Activated CD4-positive, alpha-beta memory T cell treated with anti-CD3 and anti-CD28 coated beads for 36 hours (primary cell): ENCODE results near the gene HSPG2. TPM values are rescaled to one million over a fixed set of nuclear protein-coding genes. Genes with fewer than 3 reads are reported as not detected.
A peak's percentile ranks its signal among the peaks of the same experiment; 100 is the strongest.

Experiments used
- CTCF ChIA-PET: fragments of 350-600 bp; sonication (Branson Sonifier 250); formaldehyde crosslinking; loops from one replicate; lab custom pipeline; 2021; ENCODE audit warnings: antibody characterized with exemption, inconsistent platforms; lab: Charles Lee
- POLR2A ChIA-PET: fragments of 350-600 bp; sonication (Branson Sonifier 250); formaldehyde crosslinking; loops from one replicate; lab custom pipeline; 2021; ENCODE audit warnings: antibody characterized with exemption; lab: Charles Lee
- DNase-seq: peaks from one replicate; pipeline ENCODE4 v3.0.0-alpha.2; 2020
- H3K27ac Mint-ChIP-seq: one replicate; pipeline ENCODE4 v1.8.0; 2021; ENCODE audit warnings: mixed read lengths
- H3K27me3 Mint-ChIP-seq: one replicate; pipeline ENCODE4 v1.8.0; 2021; ENCODE audit warnings: mixed read lengths
- H3K36me3 Mint-ChIP-seq: one replicate; pipeline ENCODE4 v1.8.0; 2021; ENCODE audit warnings: mixed read lengths
- H3K4me1 Mint-ChIP-seq: one replicate; pipeline ENCODE4 v1.8.0; 2021; ENCODE audit warnings: low read depth, mixed read lengths
- H3K4me3 Mint-ChIP-seq: one replicate; pipeline ENCODE4 v1.8.0; 2021; ENCODE audit warnings: mild to moderate bottlenecking, mixed read lengths
- H3K9me3 Mint-ChIP-seq: one replicate; pipeline ENCODE4 v1.8.0; 2021; ENCODE audit warnings: mixed read lengths
- intact Hi-C: fragments of 100-400 bp; cut with micrococcal nuclease; formaldehyde crosslinking; loops from one replicate; pipeline ENCODE4 v1.15.1; 2023
- total RNA-seq, 2 experiments: library from RNA; stranded (reverse); gene quantifications; one replicate each; pipeline ENCODE4 v1.2.3, GENCODE V29; 2021

The HSPG2 gene
- total RNA-seq, 2 experiments from 2014 or later, result 2.8 to 3.7 TPM

GRCh38 chr1:21937372-21938121 is 437 bp upstream of the HSPG2 start:
- POLR2A ChIA-PET, result no interaction called here
- intact Hi-C loops, result no loop called here
- peak overlapping the region; percentile 10 for H3K27ac Mint-ChIP-seq

GRCh38 chr1:21936366-21937031 is 611 bp downstream of the HSPG2 start:
- Mint-ChIP-seq H3K36me3 (no peaks in the 10 kb centered on the region), H3K27me3 (peaks cover 12% of the 10 kb centered on the region), H3K4me3 (peak overlapping the region; percentile 52), H3K4me1 (peaks cover 13% of the 10 kb centered on the region), H3K9me3 (no peaks in the 10 kb centered on the region), H3K27ac (no peak overlapping the region)
- intact Hi-C loops, result no loop called here
- peak; percentile 29 for DNase-seq
- CTCF ChIA-PET, result interaction anchor here (1.5 kb wide), 1 partner anchor 21 kb away, joined by 5 read pairs; no protein-coding TSS in a partner anchor
- POLR2A ChIA-PET, result interaction anchor here (1.1 kb wide), 1 partner anchor 20 kb away, joined by 3 read pairs; no protein-coding TSS in a partner anchor

More at GRCh38 chr1:21937372-21938121, 437 bp upstream of the HSPG2 start:
- DNase-seq, result peak; percentile 69
- Mint-ChIP-seq H3K4me1 (peaks cover 13% of the 10 kb centered on the region), H3K9me3 (no peaks in the 10 kb centered on the region), H3K4me3 (peak overlapping the region; percentile 73), H3K36me3 (no peaks in the 10 kb centered on the region), H3K27me3 (peaks cover 12% of the 10 kb centered on the region)
- CTCF ChIA-PET, result no interaction called here

GRCh38 chr1:21935891-21936365 is 1.2 kb downstream of the HSPG2 start:
- Mint-ChIP-seq H3K36me3 (no peaks in the 10 kb centered on the region), H3K4me1 (peaks cover 13% of the 10 kb centered on the region), H3K27me3 (peaks cover 12% of the 10 kb centered on the region), H3K9me3 (no peaks in the 10 kb centered on the region), H3K4me3 (peak overlapping the region; percentile 52), H3K27ac (no peak overlapping the region)
- intact Hi-C loops, result no loop called here
- ChIA-PET POLR2A (interaction anchor here (1.1 kb wide), 1 partner anchor 21 kb away, joined by 3 read pairs; no protein-coding TSS in a partner anchor), CTCF (interaction anchor here (1.5 kb wide), 1 partner anchor 21 kb away, joined by 5 read pairs; no protein-coding TSS in a partner anchor)
- no peak for DNase-seq

- ChIA-PET POLR2A (interaction anchor here (1.1 kb wide), 1 partner anchor 22 kb away, joined by 3 read pairs; no protein-coding TSS in a partner anchor), CTCF (interaction anchor here (1.5 kb wide), 1 partner anchor 22 kb away, joined by 5 read pairs; no protein-coding TSS in a partner anchor)
- H3K9me3 Mint-ChIP-seq, result no peaks in the 10 kb centered on the region
- peaks cover 13% of the 10 kb centered on the region for H3K4me1 Mint-ChIP-seq
- intact Hi-C loops, result no loop called here
- peaks cover 12% of the 10 kb centered on the region for H3K27me3 Mint-ChIP-seq
- no peaks in the 10 kb centered on the region for H3K36me3 Mint-ChIP-seq
- DNase-seq, result no peak
- no peak overlapping the region for H3K27ac Mint-ChIP-seq
- peak overlapping the region; percentile 32 for H3K4me3 Mint-ChIP-seq
These were observed 1.7 kb downstream of the HSPG2 start for GRCh38 chr1:21935393-21935804.

- ChIA-PET CTCF (no interaction called here), POLR2A (no interaction called here)
- peaks cover 13% of the 10 kb centered on the region for H3K4me1 Mint-ChIP-seq
- intact Hi-C loops, result no loop called here
- no peak for DNase-seq
- H3K9me3 Mint-ChIP-seq, result no peaks in the 10 kb centered on the region
- no peak overlapping the region for H3K27ac Mint-ChIP-seq
- no peaks in the 10 kb centered on the region for H3K36me3 Mint-ChIP-seq
- H3K27me3 Mint-ChIP-seq, result peaks cover 12% of the 10 kb centered on the region
- no peak overlapping the region for H3K4me3 Mint-ChIP-seq
These were observed 3.5 kb downstream of the HSPG2 start for GRCh38 chr1:21933397-21934248.

- Mint-ChIP-seq H3K27me3 (peaks cover 4% of the 10 kb centered on the region), H3K36me3 (no peaks in the 10 kb centered on the region), H3K4me3 (no peak overlapping the region), H3K27ac (no peak overlapping the region), H3K4me1 (peaks cover 8% of the 10 kb centered on the region), H3K9me3 (no peaks in the 10 kb centered on the region)
- CTCF ChIA-PET, result no interaction called here
- DNase-seq, result no peak
- POLR2A ChIA-PET, result no interaction called here
- intact Hi-C loops, result no loop called here
These were observed 5.0 kb downstream of the HSPG2 start for GRCh38 chr1:21932127-21932526.

GRCh38 chr1:21931171-21932093 is 5.7 kb downstream of the HSPG2 start:
- no peak for DNase-seq

GRCh38 chr1:21930629-21931170 is 6.4 kb downstream of the HSPG2 start:
- no peak overlapping the region for H3K4me3 Mint-ChIP-seq
- CTCF ChIA-PET, result interaction anchor here (0.7 kb wide), 1 partner anchor 389 kb away, joined by 3 read pairs; no protein-coding TSS in a partner anchor

More at GRCh38 chr1:21931171-21932093, 5.7 kb downstream of the HSPG2 start:
- Mint-ChIP-seq H3K36me3 (no peaks in the 10 kb centered on the region), H3K4me1 (peaks cover 6% of the 10 kb centered on the region), H3K27me3 (peaks cover 4% of the 10 kb centered on the region), H3K4me3 (no peak overlapping the region), H3K27ac (no peak overlapping the region), H3K9me3 (no peaks in the 10 kb centered on the region)
- ChIA-PET CTCF (no interaction called here), POLR2A (no interaction called here)
- intact Hi-C loops, result no loop called here

GRCh38 chr1:21930080-21930571 is 7.0 kb downstream of the HSPG2 start:
- Mint-ChIP-seq H3K4me1 (peaks cover 4% of the 10 kb centered on the region), H3K27ac (no peak overlapping the region), H3K36me3 (no peaks in the 10 kb centered on the region), H3K9me3 (no peaks in the 10 kb centered on the region), H3K4me3 (no peak overlapping the region), H3K27me3 (no peaks in the 10 kb centered on the region)
- DNase-seq, result no peak
- intact Hi-C loops, result no loop called here
- CTCF ChIA-PET, result interaction anchor here (0.7 kb wide), 1 partner anchor 389 kb away, joined by 3 read pairs; no protein-coding TSS in a partner anchor
- POLR2A ChIA-PET, result no interaction called here

More at GRCh38 chr1:21930629-21931170, 6.4 kb downstream of the HSPG2 start:
- H3K27me3 Mint-ChIP-seq, result peaks cover 4% of the 10 kb centered on the region
- H3K9me3 Mint-ChIP-seq, result no peaks in the 10 kb centered on the region
- POLR2A ChIA-PET, result no interaction called here
- H3K36me3 Mint-ChIP-seq, result no peaks in the 10 kb centered on the region
- no peak overlapping the region for H3K27ac Mint-ChIP-seq
- H3K4me1 Mint-ChIP-seq, result peaks cover 4% of the 10 kb centered on the region
- DNase-seq, result no peak
- intact Hi-C loops, result no loop called here

- ChIA-PET POLR2A (no interaction called here), CTCF (no interaction called here)
- no peak for DNase-seq
- H3K4me1 Mint-ChIP-seq, result no peaks in the 10 kb centered on the region
- no peaks in the 10 kb centered on the region for H3K36me3 Mint-ChIP-seq
- H3K27ac Mint-ChIP-seq, result no peak overlapping the region
- no peaks in the 10 kb centered on the region for H3K9me3 Mint-ChIP-seq
- no peak overlapping the region for H3K4me3 Mint-ChIP-seq
- intact Hi-C loops, result no loop called here
- no peaks in the 10 kb centered on the region for H3K27me3 Mint-ChIP-seq
These were observed 9.4 kb downstream of the HSPG2 start for GRCh38 chr1:21927533-21928237.
